Trophoblast cell (in vitro differentiated cells and primary cell): ENCODE results near the gene ZNF827.

ENCODE experiments used
- DNase-seq, 2 donors: peaks; one replicate each; pipeline ENCODE4 v3.0.0-alpha.2; 2016
- H2AFZ ChIP-seq: 2 replicates; pipeline ENCODE4 v1.6.1; 2013; ENCODE audit warnings: low read length, moderate library complexity, mild to moderate bottlenecking; ENCODE audit not compliant: insufficient read depth, poor library complexity
- H2AK5ac ChIP-seq: 2 replicates; pipeline ENCODE4 v1.6.1; 2013; ENCODE audit warnings: mild to moderate bottlenecking, low read length
- H2BK120ac ChIP-seq: 2 replicates; pipeline ENCODE4 v1.6.1; 2013; ENCODE audit warnings: low read length, mild to moderate bottlenecking, moderate library complexity; ENCODE audit not compliant: insufficient read depth, poor library complexity
- H2BK12ac ChIP-seq: 2 replicates; pipeline ENCODE4 v1.6.1; 2013; ENCODE audit warnings: mild to moderate bottlenecking, low read length, moderate library complexity
- H2BK5ac ChIP-seq: 2 replicates; pipeline ENCODE4 v1.6.1; 2013; ENCODE audit warnings: low read length, low read depth, moderate library complexity, mild to moderate bottlenecking; ENCODE audit not compliant: poor library complexity
- H3K14ac ChIP-seq: 2 replicates; pipeline ENCODE4 v1.6.1; 2013; ENCODE audit warnings: mild to moderate bottlenecking, low read length
- H3K18ac ChIP-seq: 2 replicates; pipeline ENCODE4 v1.6.1; 2013; ENCODE audit warnings: mild to moderate bottlenecking, low read length
- H3K23ac ChIP-seq: 2 replicates; pipeline ENCODE4 v1.6.1; 2013; ENCODE audit warnings: low read length
- H3K27ac ChIP-seq: 2 replicates; pipeline ENCODE4 v1.5.1; 2013; ENCODE audit warnings: low read depth, mild to moderate bottlenecking, inconsistent platforms, low read length, moderate library complexity
- H3K27me3 ChIP-seq: 2 replicates; pipeline ENCODE4 v1.6.1; 2013; ENCODE audit warnings: inconsistent platforms, mild to moderate bottlenecking, low read length, moderate library complexity; ENCODE audit not compliant: insufficient read depth
- H3K36me3 ChIP-seq, 2 experiments: 1 replicate in 1 of 2; 2 replicates in 1 of 2; pipeline ENCODE4 v1.6.1; 2013; ENCODE audit warnings: low read length in 2 of 2, mild to moderate bottlenecking in 2 of 2, moderate library complexity in 1 of 2; ENCODE audit not compliant: insufficient read depth in 2 of 2, control insufficient read depth in 1 of 2
- H3K4ac ChIP-seq: 2 replicates; pipeline ENCODE4 v1.6.1; 2013; ENCODE audit warnings: low read depth, mild to moderate bottlenecking, low read length, moderate library complexity
- H3K4me1 ChIP-seq, 2 experiments: 1 replicate in 1 of 2; 2 replicates in 1 of 2; pipeline ENCODE4 v1.6.1; 2013; ENCODE audit warnings: low read length in 2 of 2, mild to moderate bottlenecking in 2 of 2, moderate library complexity in 1 of 2; ENCODE audit not compliant: insufficient read depth in 2 of 2, control insufficient read depth in 1 of 2
- H3K4me2 ChIP-seq: 2 replicates; pipeline ENCODE4 v1.6.1; 2013; ENCODE audit warnings: inconsistent platforms, mild to moderate bottlenecking, low read length, moderate library complexity
- H3K4me3 ChIP-seq: 2 replicates; pipeline ENCODE4 v1.5.1; 2013; ENCODE audit warnings: mild to moderate bottlenecking, low read depth, low read length, inconsistent platforms
- H3K79me1 ChIP-seq: one replicate; pipeline ENCODE4 v1.6.1; 2013; ENCODE audit warnings: low read length
- H3K79me2 ChIP-seq: 2 replicates; pipeline ENCODE4 v1.6.1; 2013; ENCODE audit warnings: low read length, mild to moderate bottlenecking; ENCODE audit not compliant: control insufficient read depth, insufficient read depth, poor library complexity
- H3K9ac ChIP-seq: 2 replicates; pipeline ENCODE4 v1.6.1; 2013; ENCODE audit warnings: mild to moderate bottlenecking, low read length
- H3K9me3 ChIP-seq: 2 replicates; pipeline ENCODE4 v1.6.1; 2013; ENCODE audit warnings: low read depth, mild to moderate bottlenecking, control low read depth, inconsistent platforms, low read length; ENCODE audit not compliant: insufficient read depth
- H4K12ac ChIP-seq: 2 replicates; pipeline ENCODE4 v1.6.1; 2013; ENCODE audit warnings: low read depth, mild to moderate bottlenecking, low read length, moderate library complexity
- H4K8ac ChIP-seq: 2 replicates; pipeline ENCODE4 v1.6.1; 2013; ENCODE audit warnings: low read depth, mild to moderate bottlenecking, low read length, moderate library complexity
- H4K91ac ChIP-seq: one replicate; pipeline ENCODE4 v1.6.1; 2013; ENCODE audit warnings: low read depth, mild to moderate bottlenecking, low read length, moderate library complexity
- WGBS: extraction: QIAGEN DNeasy Blood & Tissue Kit; methylation state at CpG from one replicate; pipeline ENCODE4 v1.1.7; 2013; ENCODE audit warnings: missing lambda C conversion rate; ENCODE audit not compliant: insufficient read length, insufficient coverage; ENCODE audit errors: extremely low coverage; 5-methylcytosine and 5-hydroxymethylcytosine counted together

ZNF827 gene

DNA sequence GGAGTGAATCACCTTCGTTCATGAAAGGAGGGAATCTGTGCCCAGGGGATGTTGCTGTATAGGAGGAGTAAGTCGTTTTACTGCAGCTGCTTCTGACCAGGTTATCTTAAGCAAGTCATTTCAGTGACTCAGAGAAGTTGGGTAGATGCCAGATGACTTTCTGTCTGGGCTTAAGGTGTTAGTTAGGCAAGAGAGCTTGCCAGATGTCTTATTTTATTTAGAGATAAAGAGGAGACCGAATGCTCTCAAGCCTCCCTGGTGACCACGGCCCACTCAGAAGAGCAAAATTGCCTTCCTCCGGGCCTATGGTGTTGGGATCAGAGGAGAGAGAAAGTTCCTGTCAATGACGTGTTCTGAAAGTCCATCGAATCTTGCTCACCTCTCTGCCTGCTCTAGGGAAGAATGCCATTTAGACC is 16.3 kb upstream of the ZNF827 start:
- no peak overlapping the region for H3K18ac ChIP-seq
- no peaks in the 10 kb centered on the region for H3K79me1 ChIP-seq
- H3K36me3 ChIP-seq, result no peaks in the 10 kb centered on the region
- no peak overlapping the region for H3K14ac ChIP-seq
- H4K12ac ChIP-seq, result no peak overlapping the region
- no peaks in the 10 kb centered on the region for H3K4me1 ChIP-seq
- H3K4ac ChIP-seq, result no peak overlapping the region
- no peak overlapping the region for H3K4me2 ChIP-seq
- no peak overlapping the region for H2BK5ac ChIP-seq
- no peak overlapping the region for H2AFZ ChIP-seq
- no peaks in the 10 kb centered on the region for H3K79me2 ChIP-seq
- H3K23ac ChIP-seq, result no peak overlapping the region
- H2AK5ac ChIP-seq, result no peak overlapping the region
- no peak overlapping the region for H3K27ac ChIP-seq
- H3K27me3 ChIP-seq, result no peaks in the 10 kb centered on the region
- no peaks in the 10 kb centered on the region for H3K9me3 ChIP-seq
- H2BK120ac ChIP-seq, result no peak overlapping the region
- H3K4me3 ChIP-seq, result no peak overlapping the region
- no peak overlapping the region for H2BK12ac ChIP-seq
- H3K9ac ChIP-seq, result no peak overlapping the region
- DNase-seq, result peak; percentile 94 to 96
- no peak overlapping the region for H4K8ac ChIP-seq
- WGBS, result no CpG with 5 or more reads among the region's 7 CpGs
- H4K91ac ChIP-seq, result no peak overlapping the region

DNA sequence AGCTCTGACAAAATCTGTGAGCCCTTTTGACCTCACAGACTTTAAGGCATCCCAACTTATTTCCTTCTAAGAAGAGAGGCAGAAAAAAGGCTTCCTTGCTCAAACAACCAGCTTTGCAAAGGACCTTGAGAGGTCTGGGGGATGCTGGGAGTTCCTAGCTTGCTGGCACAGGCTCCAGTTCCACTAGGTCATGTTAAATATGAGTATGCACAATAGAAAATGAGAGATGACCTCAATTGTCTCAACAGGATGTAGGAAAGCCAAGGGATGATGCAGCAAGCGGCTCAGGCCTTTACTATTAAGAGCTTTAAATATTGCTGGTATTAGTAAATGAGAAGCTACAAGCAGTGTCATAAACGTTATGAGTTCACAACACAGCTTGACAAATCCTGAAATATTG is 13.3 kb upstream of the ZNF827 start:
- H4K91ac ChIP-seq, result no peak overlapping the region
- H3K18ac ChIP-seq, result no peak overlapping the region
- WGBS, result no CpG with 5 or more reads among the region's 2 CpGs
- no peak overlapping the region for H2BK5ac ChIP-seq
- H3K9me3 ChIP-seq, result no peaks in the 10 kb centered on the region
- H2AK5ac ChIP-seq, result no peak overlapping the region
- no peaks in the 10 kb centered on the region for H3K79me2 ChIP-seq
- H2BK120ac ChIP-seq, result no peak overlapping the region
- no peak overlapping the region for H2AFZ ChIP-seq
- no peak overlapping the region for H2BK12ac ChIP-seq
- no peak overlapping the region for H4K8ac ChIP-seq
- H3K36me3 ChIP-seq, result no peaks in the 10 kb centered on the region
- no peaks in the 10 kb centered on the region for H3K27me3 ChIP-seq
- no peaks in the 10 kb centered on the region for H3K79me1 ChIP-seq
- no peak overlapping the region for H3K27ac ChIP-seq
- no peak overlapping the region for H4K12ac ChIP-seq
- no peak overlapping the region for H3K23ac ChIP-seq
- no peak overlapping the region for H3K4me3 ChIP-seq
- DNase-seq, result no peak
- H3K14ac ChIP-seq, result no peak overlapping the region
- no peak overlapping the region for H3K4ac ChIP-seq
- H3K4me1 ChIP-seq, result no peaks in the 10 kb centered on the region
- no peak overlapping the region for H3K9ac ChIP-seq
- H3K4me2 ChIP-seq, result no peak overlapping the region

DNA sequence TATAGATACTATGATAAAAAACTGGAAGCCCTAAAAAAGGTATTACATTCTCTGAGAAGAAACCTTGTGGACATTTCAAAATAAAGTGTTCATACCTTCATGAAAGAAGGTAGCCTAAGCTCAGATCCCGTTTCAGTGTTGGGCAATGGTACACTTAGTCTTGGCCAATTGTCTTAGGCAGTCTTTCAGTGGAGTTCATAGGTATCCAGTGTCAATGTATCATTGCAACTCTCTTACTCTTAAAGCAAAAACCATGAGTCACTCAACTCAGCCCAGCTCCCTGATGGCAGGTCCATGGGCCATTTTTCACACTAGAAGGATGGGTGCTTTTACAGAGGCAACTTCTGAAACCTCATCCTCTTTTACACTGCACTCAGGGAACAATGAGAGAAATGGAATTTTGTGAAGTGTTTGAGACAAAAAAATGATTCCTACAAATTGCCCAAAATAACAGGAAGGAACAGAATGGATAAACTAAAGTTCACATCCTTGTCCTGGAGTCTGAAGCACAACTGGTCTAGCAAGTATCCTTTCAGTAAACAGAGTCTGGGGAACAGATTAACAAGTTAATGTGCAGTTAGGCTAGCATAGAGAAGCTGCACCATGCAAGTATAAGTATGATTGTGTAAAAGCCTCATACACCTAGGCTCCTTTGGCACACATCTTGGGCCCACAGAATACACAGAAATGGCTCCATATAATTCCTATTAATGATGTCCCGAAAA is 7.0 kb upstream of the ZNF827 start:
- Histone ChIP-seq H3K27ac (no peak overlapping the region), H2BK12ac (no peak overlapping the region), H3K18ac (no peak overlapping the region), H3K4me3 (no peak overlapping the region), H2BK120ac (no peak overlapping the region), H4K8ac (no peak overlapping the region), H3K14ac (no peak overlapping the region), H3K79me2 (no peaks in the 10 kb centered on the region), H3K4ac (no peak overlapping the region), H3K4me2 (no peak overlapping the region), H3K79me1 (no peaks in the 10 kb centered on the region), H3K9ac (no peak overlapping the region), H2BK5ac (no peak overlapping the region), H3K23ac (no peak overlapping the region), H4K91ac (no peak overlapping the region), H2AFZ (no peak overlapping the region), H2AK5ac (no peak overlapping the region), H3K9me3 (no peaks in the 10 kb centered on the region), H3K4me1 (no peaks in the 10 kb centered on the region), H3K27me3 (no peaks in the 10 kb centered on the region), H3K36me3 (no peaks in the 10 kb centered on the region), H4K12ac (no peak overlapping the region)
- no peak for DNase-seq
- no CpG with 5 or more reads among the region's 2 CpGs for WGBS

GRCh38 chr4:145944886-145945285 is 6.3 kb upstream of the ZNF827 start:
- H3K79me2 ChIP-seq, result no peaks in the 10 kb centered on the region
- no peak for DNase-seq
- H3K9me3 ChIP-seq, result no peaks in the 10 kb centered on the region
- H3K36me3 ChIP-seq, result no peaks in the 10 kb centered on the region
- no peaks in the 10 kb centered on the region for H3K79me1 ChIP-seq
- no peaks in the 10 kb centered on the region for H3K27me3 ChIP-seq
- H2BK120ac ChIP-seq, result no peak overlapping the region
- no peak overlapping the region for H2AK5ac ChIP-seq
- no peak overlapping the region for H2BK5ac ChIP-seq
- no peak overlapping the region for H3K27ac ChIP-seq
- H3K4me1 ChIP-seq, result no peaks in the 10 kb centered on the region
- no peak overlapping the region for H3K18ac ChIP-seq
- no peak overlapping the region for H3K4ac ChIP-seq
- H2BK12ac ChIP-seq, result no peak overlapping the region
- no peak overlapping the region for H3K4me3 ChIP-seq
- WGBS, result no CpG with 5 or more reads among the region's 2 CpGs
- H2AFZ ChIP-seq, result no peak overlapping the region
- H3K9ac ChIP-seq, result no peak overlapping the region
- H3K14ac ChIP-seq, result no peak overlapping the region
- no peak overlapping the region for H4K8ac ChIP-seq
- no peak overlapping the region for H3K4me2 ChIP-seq
- no peak overlapping the region for H4K12ac ChIP-seq
- H3K23ac ChIP-seq, result no peak overlapping the region
- H4K91ac ChIP-seq, result no peak overlapping the region
